Measurements from ENCODE around the gene PCDHA11.
"Not testable (repeated sequence)": the region's sequence is repeated elsewhere in the genome, so short reads cannot be mapped to it uniquely, and the experiment has no call there.

PCDHA11 gene

GRCh38 chr5:140840978-140841962 lies 27.5 kb upstream of the PCDHA11 start, which contains the start of gene PCDHA8:
TSS of gene PCDHA8 (plus strand) at chr5:140841187. CDS start at chr5:140841322, 135 bp downstream.
- peak; percentile 46 for TF ChIP-seq CTCF (IDR thresholded peaks at IDR 0.05; ENCODE audit: low read depth, low read length, missing control alignments)
- no peak for DNase-seq
- H3K27me3 ChIP-seq (replicated peaks): no peaks in the 10 kb centered on the region
- in situ Hi-C loops (cut with HindIII; ENCODE audit: low pct_ligation_motif_present, low sequenced_read_pairs): no loop called here
- H3K27ac ChIP-seq: no peak within 1 kb of the TSS
- no peak within 1 kb of the TSS for H3K4me3 ChIP-seq (ENCODE audit: low read depth, low read length)
- no peaks in the 10 kb centered on the region for H3K36me3 ChIP-seq (replicated peaks)

DNA sequence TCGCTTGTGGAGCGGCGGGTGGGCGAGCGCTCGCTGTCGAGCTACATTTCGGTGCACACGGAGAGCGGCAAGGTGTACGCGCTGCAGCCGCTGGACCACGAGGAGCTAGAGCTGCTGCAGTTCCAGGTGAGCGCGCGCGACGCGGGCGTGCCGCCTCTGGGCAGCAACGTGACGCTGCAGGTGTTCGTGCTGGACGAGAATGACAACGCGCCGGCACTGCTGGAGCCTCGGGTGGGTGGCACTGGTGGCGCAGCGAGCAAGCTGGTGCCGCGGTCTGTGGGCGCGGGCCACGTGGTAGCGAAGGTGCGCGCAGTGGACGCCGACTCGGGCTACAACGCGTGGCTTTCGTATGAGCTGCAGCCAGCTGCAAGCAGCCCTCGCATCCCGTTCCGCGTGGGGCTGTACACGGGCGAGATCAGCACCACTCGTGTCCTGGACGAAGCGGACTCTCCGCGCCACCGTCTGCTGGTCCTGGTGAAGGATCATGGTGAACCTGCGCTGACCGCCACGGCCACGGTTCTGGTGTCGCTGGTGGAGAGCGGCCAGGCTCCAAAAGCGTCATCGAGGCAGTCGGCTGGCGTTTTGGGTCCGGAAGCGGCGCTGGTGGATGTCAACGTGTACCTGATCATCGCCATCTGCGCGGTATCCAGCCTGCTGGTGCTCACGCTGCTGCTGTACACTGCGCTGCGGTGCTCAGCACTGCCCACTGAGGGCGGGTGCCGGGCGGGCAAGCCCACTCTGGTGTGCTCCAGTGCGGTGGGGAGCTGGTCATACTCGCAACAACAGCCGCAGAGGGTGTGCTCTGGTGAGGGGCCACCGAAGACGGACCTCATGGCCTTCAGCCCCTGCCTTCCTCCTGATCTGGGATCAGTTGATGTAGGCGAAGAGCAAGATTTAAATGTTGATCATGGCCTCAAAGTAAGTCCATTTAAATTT lies 25.7 kb upstream of the PCDHA11 start:
- in situ Hi-C loops (cut with HindIII; ENCODE audit: low pct_ligation_motif_present, low sequenced_read_pairs): no loop called here
- no peak overlapping the region for H3K4me3 ChIP-seq (ENCODE audit: low read depth, low read length)
- no peak for TF ChIP-seq CTCF (IDR thresholded peaks at IDR 0.05; ENCODE audit: low read depth, low read length, missing control alignments)
- no peak overlapping the region for H3K27ac ChIP-seq
- H3K27me3 ChIP-seq (replicated peaks): no peaks in the 10 kb centered on the region
- no peaks in the 10 kb centered on the region for H3K36me3 ChIP-seq (replicated peaks)
- DNase-seq: no peak

GRCh38 chr5:140848139-140849102 lies 20.3 kb upstream of the PCDHA11 start, which contains the start of gene PCDHA9:
TSS of gene PCDHA9 (plus strand) at chr5:140848382. CDS start at chr5:140848496, 114 bp downstream.
- H3K27ac ChIP-seq; in situ Hi-C loops (cut with HindIII; ENCODE audit: low pct_ligation_motif_present, low sequenced_read_pairs); DNase-seq; H3K27me3 ChIP-seq (replicated peaks); H3K36me3 ChIP-seq (replicated peaks); H3K4me3 ChIP-seq (ENCODE audit: low read depth, low read length): not testable (repeated sequence)
- TF ChIP-seq CTCF (IDR thresholded peaks at IDR 0.05; ENCODE audit: low read depth, low read length, missing control alignments): peak; percentile 7

DNA sequence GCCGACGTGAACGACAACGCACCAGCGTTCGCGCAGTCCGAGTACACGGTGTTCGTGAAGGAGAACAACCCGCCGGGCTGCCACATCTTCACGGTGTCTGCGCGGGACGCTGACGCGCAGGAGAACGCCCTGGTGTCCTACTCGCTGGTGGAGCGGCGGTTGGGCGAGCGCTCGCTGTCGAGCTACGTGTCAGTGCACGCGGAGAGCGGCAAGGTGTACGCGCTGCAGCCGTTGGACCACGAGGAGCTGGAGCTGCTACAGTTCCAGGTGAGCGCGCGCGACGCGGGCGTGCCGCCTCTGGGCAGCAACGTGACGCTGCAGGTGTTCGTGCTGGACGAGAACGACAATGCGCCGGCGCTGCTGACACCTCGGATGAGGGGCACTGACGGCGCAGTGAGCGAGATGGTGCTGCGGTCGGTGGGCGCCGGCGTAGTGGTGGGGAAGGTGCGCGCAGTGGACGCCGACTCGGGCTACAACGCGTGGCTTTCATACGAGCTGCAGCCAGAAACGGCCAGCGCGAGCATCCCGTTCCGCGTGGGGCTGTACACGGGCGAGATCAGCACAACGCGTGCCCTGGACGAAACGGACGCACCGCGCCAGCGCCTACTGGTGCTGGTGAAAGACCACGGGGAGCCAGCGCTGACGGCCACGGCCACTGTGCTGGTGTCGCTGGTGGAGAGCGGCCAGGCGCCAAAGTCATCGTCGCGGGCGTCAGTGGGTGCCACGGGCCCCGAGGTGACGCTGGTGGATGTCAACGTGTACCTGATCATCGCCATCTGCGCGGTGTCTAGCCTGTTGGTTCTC lies 18.7 kb upstream of the PCDHA11 start:
- H3K27me3 ChIP-seq (replicated peaks); H3K4me3 ChIP-seq (ENCODE audit: low read depth, low read length); in situ Hi-C loops (cut with HindIII; ENCODE audit: low pct_ligation_motif_present, low sequenced_read_pairs); H3K36me3 ChIP-seq (replicated peaks); H3K27ac ChIP-seq; DNase-seq: not testable (repeated sequence)

DNA sequence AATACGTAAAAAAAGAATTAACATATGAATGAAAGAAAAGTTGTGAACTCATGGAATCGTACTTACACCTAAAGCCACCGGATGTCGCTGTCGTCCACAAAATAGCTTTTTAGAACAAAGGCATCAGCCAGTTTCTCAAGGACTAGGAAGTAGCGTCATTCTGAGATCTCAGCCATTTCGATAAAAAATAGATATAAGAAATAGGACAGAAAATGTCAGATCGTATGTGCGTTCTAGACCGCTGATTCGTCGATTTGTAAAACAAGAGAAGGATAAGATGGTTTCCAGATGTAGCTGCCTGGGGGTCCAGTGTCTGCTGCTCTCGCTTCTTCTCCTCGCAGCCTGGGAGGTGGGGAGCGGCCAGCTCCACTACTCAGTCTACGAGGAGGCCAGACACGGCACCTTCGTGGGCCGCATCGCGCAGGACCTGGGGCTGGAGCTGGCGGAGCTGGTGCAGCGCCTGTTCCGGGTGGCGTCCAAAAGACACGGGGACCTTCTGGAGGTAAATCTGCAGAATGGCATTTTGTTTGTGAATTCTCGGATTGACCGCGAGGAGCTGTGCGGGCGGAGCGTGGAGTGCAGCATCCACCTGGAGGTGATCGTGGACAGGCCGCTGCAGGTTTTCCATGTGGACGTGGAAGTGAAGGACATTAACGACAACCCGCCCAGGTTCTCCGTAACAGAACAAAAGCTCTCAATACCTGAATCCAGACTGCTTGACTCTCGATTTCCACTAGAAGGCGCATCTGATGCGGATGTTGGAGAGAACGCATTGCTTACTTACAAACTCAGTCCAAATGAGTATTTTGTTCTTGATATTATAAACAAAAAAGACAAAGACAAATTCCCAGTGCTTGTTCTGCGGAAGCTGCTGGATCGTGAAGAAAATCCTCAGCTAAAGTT lies 12.7 kb upstream of the PCDHA11 start, which contains the start of gene PCDHA10:
PCDHA10 (plus strand) TSS at position 126 of the 903 bp plus-strand sequence; CDS start at position 278, 152 bp downstream.
- in situ Hi-C loops (cut with HindIII; ENCODE audit: low pct_ligation_motif_present, low sequenced_read_pairs): no loop called here
- H3K27me3 ChIP-seq (replicated peaks): no peaks in the 10 kb centered on the region
- no peak within 1 kb of the TSS for H3K27ac ChIP-seq
- H3K36me3 ChIP-seq (replicated peaks): no peaks in the 10 kb centered on the region
- TF ChIP-seq CTCF (IDR thresholded peaks at IDR 0.05; ENCODE audit: low read depth, low read length, missing control alignments): no peak
- DNase-seq: no peak
- H3K4me3 ChIP-seq (ENCODE audit: low read depth, low read length): no peak within 1 kb of the TSS

All from brain microvascular endothelial cell (primary cell).